ENCODE results near the gene USP48. TPM values are rescaled to one million over a fixed set of nuclear protein-coding genes. Genes with fewer than 3 reads are reported as not detected.
A peak's percentile ranks its signal among the peaks of the same experiment; 100 is the strongest.
"Not testable (repeated sequence)": the region's sequence is repeated elsewhere in the genome, so short reads cannot be mapped to it uniquely, and the experiment has no call there.

The USP48 gene
- polyA plus RNA-seq (2013, experiment 1 of 2; ENCODE audit: insufficient read length): 40.4 TPM
- polyA plus RNA-seq (2013, experiment 2 of 2; ENCODE audit: insufficient read length): 43.7 TPM

GRCh38 chr1:21782868-21783678 lies at the start of gene USP48:
Gene USP48, minus strand, starts transcription at chr1:21783149. Its CDS starts 192 bp downstream, at chr1:21782957.
- peak; percentile 96 for DNase-seq

- no peak for DNase-seq
Observed at GRCh38 chr1:21831454-21831970, 48.6 kb upstream of the USP48 start.

GRCh38 chr1:21830792-21831453 lies 48.0 kb upstream of the USP48 start:
- no peak for DNase-seq

GRCh38 chr1:21829294-21829693 lies 46.3 kb upstream of the USP48 start:
- DNase-seq: no peak

GRCh38 chr1:21828506-21829210 lies 45.7 kb upstream of the USP48 start:
- DNase-seq: no peak

- DNase-seq: no peak
Observed at GRCh38 chr1:21828075-21828474, 45.1 kb upstream of the USP48 start.

GRCh38 chr1:21827141-21827679 lies 44.3 kb upstream of the USP48 start:
- no peak for DNase-seq

- DNase-seq: not testable (repeated sequence)
Observed at GRCh38 chr1:21826694-21827093, 43.7 kb upstream of the USP48 start.

- no peak for DNase-seq
Observed at GRCh38 chr1:21825393-21825792, 42.4 kb upstream of the USP48 start.

- no peak for DNase-seq
Observed at GRCh38 chr1:21824926-21825325, 42.0 kb upstream of the USP48 start.

- DNase-seq: no peak
Observed at GRCh38 chr1:21823980-21824702, 41.2 kb upstream of the USP48 start.

GRCh38 chr1:21823206-21823979 lies 40.4 kb upstream of the USP48 start:
- DNase-seq: no peak

- no peak for DNase-seq
Observed at GRCh38 chr1:21822349-21822748, 39.4 kb upstream of the USP48 start.

GRCh38 chr1:21821385-21822019 lies 38.6 kb upstream of the USP48 start:
- no peak for DNase-seq

GRCh38 chr1:21820597-21821232 lies 37.8 kb upstream of the USP48 start:
- DNase-seq: no peak

- DNase-seq: peak; percentile 33
Observed at GRCh38 chr1:21818656-21819055, 35.7 kb upstream of the USP48 start.

GRCh38 chr1:21816602-21817302 lies 33.8 kb upstream of the USP48 start:
- peak; percentile 73 for DNase-seq

- DNase-seq: no peak
Observed at GRCh38 chr1:21815724-21816321, 32.9 kb upstream of the USP48 start.

- no peak for DNase-seq
Observed at GRCh38 chr1:21814981-21815582, 32.1 kb upstream of the USP48 start.

Measured in fibroblast of skin of back (primary cell).